Measurements from ENCODE around the gene CHMP3. TPM values are rescaled to one million over a fixed set of nuclear protein-coding genes. Genes with fewer than 3 reads are reported as not detected.
A peak's percentile ranks its signal among the peaks of the same experiment; 100 is the strongest.

The CHMP3 gene
- total and polyA plus RNA-seq, 2 of the 13 experiments (the other 11 are each of a cell fraction or from before 2014, with no cell fraction given), result 64.1 to 114 TPM

DNA sequence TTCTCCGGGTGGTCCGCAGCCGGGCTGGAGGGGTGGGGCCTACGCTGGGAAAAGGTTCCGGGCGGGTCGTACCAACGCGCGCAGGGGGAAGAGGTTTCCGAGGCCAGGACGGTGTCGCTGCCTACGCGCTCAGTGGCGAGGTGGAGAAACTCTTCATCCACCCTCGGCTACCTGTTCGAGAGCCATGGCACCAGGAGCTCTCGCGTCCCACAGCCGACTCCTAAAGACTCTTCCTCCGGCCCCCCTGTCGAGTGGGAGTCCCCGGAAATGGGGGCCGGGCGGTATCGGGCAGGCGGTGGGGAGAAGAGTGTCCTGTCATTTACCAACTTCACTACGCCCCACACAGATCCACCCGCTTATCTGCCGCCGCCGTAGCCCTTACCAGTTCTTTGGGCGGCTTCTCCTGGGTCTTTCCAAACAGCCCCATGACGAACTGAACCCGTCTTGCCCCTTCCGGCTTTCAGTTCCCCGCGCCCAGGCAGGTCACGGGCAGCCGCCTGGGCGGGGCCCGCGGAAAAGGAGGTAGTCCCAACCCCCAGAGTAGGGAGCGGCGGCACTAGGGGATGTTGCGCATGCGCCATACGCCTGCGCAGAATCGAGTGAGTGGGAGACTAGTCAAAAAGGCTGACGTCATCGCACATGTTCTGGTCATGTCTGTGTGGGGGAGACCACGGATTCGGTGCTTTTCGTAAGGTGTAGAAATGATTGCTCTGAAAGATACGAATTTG is at the start of gene CHMP3 (continued):
- TF ChIP-seq ZNF83 (CRISPR knock-in tag; IDR thresholded peaks at IDR 0.05; ENCODE audit: borderline replicate concordance), result no peak
- TF ChIP-seq, protein P1, sequence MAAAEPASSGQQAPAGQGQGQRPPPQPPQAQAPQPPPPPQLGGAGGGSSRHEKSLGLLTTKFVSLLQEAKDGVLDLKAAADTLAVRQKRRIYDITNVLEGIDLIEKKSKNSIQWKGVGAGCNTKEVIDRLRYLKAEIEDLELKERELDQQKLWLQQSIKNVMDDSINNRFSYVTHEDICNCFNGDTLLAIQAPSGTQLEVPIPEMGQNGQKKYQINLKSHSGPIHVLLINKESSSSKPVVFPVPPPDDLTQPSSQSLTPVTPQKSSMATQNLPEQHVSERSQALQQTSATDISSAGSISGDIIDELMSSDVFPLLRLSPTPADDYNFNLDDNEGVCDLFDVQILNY (CRISPR knock-in tag; conservative IDR thresholded peaks at IDR 0.05), result no peak
- TF ChIP-seq, protein P2, sequence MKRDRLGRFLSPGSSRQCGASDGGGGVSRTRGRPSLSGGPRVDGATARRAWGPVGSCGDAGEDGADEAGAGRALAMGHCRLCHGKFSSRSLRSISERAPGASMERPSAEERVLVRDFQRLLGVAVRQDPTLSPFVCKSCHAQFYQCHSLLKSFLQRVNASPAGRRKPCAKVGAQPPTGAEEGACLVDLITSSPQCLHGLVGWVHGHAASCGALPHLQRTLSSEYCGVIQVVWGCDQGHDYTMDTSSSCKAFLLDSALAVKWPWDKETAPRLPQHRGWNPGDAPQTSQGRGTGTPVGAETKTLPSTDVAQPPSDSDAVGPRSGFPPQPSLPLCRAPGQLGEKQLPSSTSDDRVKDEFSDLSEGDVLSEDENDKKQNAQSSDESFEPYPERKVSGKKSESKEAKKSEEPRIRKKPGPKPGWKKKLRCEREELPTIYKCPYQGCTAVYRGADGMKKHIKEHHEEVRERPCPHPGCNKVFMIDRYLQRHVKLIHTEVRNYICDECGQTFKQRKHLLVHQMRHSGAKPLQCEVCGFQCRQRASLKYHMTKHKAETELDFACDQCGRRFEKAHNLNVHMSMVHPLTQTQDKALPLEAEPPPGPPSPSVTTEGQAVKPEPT (CRISPR knock-in tag; IDR thresholded peaks at IDR 0.05; ENCODE audit: low read depth), result 0 out of 2 replicates have a peak, but pooled peaks have one; percentile 43
- TF ChIP-seq ZNF549 (CRISPR knock-in tag; IDR thresholded peaks at IDR 0.05), result no peak
- no peak for TF ChIP-seq ZNF232 (CRISPR knock-in tag; IDR thresholded peaks at IDR 0.05; ENCODE audit: borderline replicate concordance)
- no peak for TF ChIP-seq BRD4 (CRISPR knock-in tag; IDR thresholded peaks at IDR 0.05)
- TF ChIP-seq ZNF563 (CRISPR knock-in tag; IDR thresholded peaks at IDR 0.05), result peak; percentile 50; the same call in 1 of the 2 replicates
- TF ChIP-seq, protein P3, sequence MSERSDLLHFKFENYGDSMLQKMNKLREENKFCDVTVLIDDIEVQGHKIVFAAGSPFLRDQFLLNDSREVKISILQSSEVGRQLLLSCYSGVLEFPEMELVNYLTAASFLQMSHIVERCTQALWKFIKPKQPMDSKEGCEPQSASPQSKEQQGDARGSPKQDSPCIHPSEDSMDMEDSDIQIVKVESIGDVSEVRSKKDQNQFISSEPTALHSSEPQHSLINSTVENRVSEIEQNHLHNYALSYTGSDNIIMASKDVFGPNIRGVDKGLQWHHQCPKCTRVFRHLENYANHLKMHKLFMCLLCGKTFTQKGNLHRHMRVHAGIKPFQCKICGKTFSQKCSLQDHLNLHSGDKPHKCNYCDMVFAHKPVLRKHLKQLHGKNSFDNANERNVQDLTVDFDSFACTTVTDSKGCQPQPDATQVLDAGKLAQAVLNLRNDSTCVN (CRISPR knock-in tag; IDR thresholded peaks at IDR 0.05; ENCODE audit: borderline replicate concordance), result no peak; the same call in none of the 2 replicates
- no peak for TF ChIP-seq ZNF562 (CRISPR knock-in tag; IDR thresholded peaks at IDR 0.05; ENCODE audit: borderline replicate concordance)
- TF ChIP-seq FOXA1 (IDR thresholded peaks at IDR 0.05), result no peak
- no peak for TF ChIP-seq FOXA1 (CRISPR knock-in tag; IDR thresholded peaks at IDR 0.05)
- no peak for TF ChIP-seq CBFB (CRISPR knock-in tag; IDR thresholded peaks at IDR 0.05)
- TF ChIP-seq, protein P4, sequence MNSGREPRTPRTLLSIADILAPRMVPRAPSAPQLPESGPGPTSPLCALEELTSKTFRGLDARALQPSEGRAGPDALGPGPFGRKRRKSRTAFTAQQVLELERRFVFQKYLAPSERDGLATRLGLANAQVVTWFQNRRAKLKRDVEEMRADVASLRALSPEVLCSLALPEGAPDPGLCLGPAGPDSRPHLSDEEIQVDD (CRISPR knock-in tag; IDR thresholded peaks at IDR 0.05; ENCODE audit: borderline replicate concordance), result no peak
- peak; percentile 52; the same call in 1 of the 2 replicates for TF ChIP-seq NCOR1 (IDR thresholded peaks at IDR 0.05; ENCODE audit: borderline replicate concordance, low read length)

Measured in HepG2 (cell line).